IPS DF 19.7 (cell line): ENCODE measurements around the gene PLA2G4B.

Experiments used
- DNase-seq: peaks from one replicate; pipeline ENCODE4 v3.0.0-alpha.2; 2013; ENCODE audit warnings: low read depth, low spot score

The PLA2G4B gene

DNA sequence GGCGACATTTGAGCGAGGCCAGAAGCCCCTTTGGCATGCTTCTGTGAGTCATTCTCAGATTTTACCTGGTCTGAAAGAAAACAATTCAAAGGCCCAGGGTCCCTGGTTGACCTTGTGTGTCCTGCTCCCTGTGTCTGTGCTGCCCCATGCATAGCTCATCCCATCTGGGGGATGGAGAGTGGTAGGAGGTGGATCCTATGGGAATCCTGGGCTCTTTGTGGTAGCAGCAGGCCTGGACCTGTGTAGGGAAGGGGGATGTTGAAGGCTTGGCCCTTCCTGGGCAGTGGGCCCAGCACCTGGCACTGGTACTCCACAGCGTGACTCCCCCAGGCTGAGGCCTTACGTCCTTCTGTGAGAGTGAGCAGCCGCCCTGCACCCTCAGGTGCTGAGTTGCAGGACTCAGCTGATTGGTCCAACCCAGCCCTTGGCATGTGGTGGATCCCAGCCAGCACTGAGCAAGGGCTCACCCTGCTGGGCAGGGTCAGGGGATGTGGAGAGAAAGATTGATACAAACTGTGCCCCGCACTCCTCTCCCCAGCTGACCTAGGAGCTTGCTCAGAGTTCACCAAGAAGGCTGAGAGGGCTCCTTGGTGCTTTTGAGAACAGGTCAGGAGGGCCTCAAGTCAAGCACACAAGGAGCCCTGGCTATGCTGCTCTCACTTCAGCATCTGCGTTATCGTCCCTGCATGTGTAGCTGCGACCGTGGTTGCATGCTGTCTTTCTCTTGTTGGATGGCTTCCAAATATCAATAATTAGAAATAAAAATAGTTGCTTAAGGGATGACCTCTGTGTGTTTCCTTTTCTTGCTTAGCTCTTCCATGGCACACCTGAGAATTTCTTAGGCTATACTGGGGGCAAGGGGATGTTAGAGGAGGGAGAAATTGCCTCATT lies 32.1 kb upstream of the PLA2G4B start:
- no peak for DNase-seq

DNA sequence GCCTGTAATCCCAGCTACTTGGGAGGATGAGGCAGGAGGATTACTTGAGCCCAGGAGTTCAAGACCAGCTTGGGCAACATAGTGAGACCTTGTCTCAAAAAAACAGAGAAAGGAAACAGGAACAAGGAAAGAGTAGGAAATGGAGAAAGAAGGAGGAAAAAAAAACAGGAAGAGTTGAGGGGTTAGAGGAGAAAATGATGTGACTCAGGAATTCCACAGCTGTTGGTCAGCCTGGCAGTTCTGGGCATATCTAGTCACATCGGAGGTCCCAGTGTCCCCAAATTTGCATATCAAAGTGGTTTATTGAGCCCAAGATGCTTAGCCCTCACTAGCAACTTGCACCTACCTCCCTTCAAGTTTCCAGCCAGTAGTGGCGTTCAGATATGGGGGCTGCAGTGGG lies 29.5 kb upstream of the PLA2G4B start:
- DNase-seq = no peak

DNA sequence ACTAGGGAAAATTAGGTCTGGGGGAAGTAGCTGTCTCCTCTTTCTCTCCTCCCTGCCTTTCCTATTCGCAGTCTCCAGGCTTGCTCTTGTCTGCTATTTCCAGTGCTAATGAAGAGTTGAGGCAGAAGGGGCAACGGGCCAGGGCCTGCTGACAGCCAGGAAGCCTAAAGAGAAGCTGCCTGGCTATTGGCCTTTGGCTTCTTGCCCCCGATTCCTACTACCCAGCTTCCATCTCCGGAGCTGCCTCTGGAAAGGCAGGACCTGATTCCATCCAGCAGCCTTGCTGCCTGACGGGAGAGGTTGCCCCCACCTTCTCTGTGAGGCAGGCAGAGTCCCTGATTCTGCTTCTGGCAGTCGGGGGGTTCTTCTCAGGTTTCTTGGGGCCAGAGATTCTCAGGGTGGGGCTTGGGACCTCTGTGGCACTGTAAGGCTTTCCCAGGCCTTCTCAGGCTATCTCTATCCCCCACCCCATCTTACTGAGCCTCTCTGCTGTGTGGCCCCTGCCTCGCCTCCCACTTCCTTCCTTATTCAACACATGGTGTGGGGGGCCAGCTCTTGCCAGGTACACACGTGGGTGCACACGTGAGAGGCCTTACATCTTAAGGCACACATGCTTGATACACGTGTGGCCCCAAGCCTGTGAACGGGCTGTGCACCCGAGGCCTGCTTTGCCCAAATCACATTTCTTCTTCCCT lies 29.0 kb upstream of the PLA2G4B start:
- DNase-seq = no peak

DNA sequence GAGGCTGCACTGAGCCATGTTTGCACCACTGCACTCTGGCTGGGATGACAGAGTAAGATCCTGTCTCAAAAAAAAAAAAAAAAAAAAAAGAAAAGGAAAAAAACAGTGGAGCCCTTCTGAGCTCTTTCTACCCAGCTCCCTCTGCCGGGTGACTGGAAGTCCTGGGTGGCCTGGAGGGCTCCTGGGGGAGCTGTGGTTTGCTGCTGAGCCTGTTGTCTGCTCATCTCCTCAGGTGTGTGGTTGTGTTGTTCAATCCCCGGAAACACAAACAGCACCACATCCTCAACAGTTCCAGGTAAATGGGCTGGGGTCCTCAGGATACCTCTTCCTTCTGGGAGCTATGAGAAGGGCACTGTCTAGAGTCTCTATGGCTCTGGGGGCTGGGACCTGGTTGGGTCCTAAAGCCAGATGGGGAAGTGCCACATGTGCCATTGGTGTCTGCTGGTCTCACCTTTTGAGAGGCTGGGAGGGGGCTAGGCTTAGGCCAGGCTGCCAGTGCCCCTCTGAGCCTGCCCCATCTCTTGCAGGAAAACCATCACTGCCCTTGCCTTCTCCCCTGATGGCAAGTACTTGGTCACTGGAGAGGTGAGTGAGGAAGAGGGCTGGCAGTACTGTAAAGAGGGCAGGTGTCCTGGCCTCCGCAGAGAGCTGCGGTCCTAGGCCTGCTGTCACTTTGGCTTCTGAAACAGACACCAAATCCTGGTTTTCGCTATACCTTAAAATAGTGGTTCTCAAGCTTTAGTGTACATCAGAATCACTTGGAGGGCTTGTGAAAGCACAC lies 27.8 kb upstream of the PLA2G4B start:
- no peak for DNase-seq

DNA sequence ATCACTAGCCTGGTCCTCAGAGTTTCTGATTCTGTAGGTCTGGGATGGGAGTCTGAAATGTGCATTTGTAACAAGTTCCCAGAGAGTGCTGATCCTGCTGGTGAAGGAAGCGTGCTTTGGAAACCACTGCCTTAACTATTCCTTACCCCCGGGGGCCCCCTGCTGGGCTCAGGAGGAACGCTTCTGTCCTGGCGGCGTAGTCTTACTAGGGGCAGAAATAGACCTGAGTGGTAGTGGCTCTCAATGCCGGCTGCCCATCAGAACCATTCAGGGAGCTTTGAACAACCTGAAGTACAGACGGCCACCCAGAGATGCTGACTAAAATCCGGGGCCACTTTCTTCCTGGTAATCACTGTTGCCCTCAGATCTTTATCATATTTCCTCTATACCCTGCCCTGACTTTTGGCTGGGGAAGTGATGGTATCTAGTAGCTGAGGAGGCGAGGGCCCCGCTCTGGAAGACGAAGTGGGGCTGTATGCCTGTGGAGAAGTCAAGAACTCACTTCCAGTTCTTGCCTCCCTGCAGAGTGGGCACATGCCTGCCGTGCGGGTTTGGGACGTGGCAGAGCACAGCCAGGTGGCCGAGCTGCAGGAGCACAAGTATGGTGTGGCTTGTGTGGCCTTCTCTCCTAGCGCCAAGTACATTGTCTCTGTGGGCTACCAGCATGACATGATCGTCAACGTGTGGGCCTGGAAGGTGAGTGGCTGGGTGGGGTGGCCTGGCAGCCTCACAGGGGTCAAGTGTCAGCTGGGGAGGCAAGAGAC lies 27.0 kb upstream of the PLA2G4B start:
- DNase-seq = peak; percentile 48

DNA sequence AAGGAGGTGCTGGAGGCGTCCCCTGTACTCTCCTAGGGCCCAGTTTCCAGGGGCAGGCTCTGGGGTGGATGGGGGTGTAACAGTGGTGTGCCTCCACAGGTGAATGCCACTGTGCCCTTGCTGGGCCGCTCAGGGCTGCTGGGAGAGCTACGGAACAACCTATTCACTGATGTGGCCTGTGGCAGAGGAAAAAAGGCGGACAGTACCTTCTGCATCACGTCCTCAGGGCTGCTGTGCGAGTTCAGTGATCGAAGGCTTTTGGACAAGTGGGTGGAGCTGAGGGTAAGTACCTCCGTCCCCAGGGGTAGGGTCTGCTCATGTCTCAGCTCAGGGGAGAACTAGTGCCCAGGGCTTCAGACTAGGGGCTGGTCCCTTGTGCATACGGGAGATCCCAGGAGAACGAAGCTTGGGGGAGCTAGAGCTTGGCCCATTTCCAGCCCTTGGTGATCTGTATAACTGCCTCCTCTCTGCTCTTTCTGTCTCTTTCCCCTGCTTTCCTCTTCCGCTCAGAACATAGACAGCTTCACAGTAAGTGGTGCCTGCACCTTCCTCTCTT lies 25.7 kb upstream of the PLA2G4B start:
- no peak for DNase-seq

DNA sequence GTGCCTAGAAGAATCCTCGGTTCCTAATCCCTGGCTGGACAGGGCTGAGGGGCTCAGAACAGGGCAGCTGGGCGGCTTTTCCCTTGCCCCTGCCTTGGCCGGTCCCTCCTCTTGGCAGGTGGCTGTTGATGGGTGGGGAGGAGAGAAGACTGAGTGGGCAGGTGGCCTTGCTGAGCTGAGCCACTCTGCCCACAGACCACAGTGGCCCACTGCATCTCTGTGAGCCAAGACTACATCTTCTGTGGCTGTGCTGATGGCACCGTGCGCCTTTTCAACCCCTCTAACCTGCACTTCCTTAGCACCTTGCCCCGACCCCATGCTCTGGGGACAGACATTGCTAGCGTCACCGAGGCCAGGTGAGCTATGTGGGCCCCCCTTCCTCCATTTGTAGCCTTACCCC lies 25.2 kb upstream of the PLA2G4B start:
- no peak for DNase-seq

DNA sequence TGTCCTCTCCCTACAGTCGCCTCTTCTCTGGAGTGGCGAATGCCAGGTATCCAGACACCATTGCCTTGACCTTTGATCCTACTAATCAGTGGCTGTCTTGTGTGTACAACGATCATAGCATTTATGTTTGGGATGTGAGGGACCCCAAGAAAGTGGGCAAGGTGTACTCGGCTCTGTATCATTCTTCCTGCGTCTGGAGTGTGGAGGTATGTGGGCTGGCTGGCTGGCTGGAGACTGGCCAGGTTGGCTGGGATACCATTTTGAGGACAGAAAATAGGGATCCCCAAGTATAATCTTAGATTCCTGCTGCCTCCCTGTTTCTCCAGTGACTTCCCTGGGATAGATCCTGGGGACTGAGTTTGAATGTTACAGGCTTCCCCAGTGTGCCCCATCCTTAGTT lies 24.1 kb upstream of the PLA2G4B start:
- no peak for DNase-seq

DNA sequence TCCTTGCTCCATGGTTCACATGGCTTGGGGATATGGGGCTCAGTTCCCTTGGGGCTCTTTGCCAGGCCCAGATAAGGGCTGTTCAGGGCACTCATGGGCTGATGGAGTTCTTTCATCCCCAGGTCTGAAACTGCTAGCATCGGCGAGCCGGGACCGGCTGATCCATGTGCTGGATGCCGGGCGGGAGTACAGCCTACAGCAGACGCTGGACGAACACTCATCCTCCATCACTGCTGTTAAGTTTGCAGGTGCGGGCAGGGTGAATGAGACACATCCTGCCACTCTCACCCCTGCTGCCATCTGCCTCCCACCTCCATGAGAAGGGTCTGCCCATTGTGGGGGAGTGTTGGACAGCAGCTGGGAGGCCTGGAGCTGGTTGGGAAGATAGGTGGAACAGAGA lies 21.9 kb upstream of the PLA2G4B start:
- DNase-seq = no peak

DNA sequence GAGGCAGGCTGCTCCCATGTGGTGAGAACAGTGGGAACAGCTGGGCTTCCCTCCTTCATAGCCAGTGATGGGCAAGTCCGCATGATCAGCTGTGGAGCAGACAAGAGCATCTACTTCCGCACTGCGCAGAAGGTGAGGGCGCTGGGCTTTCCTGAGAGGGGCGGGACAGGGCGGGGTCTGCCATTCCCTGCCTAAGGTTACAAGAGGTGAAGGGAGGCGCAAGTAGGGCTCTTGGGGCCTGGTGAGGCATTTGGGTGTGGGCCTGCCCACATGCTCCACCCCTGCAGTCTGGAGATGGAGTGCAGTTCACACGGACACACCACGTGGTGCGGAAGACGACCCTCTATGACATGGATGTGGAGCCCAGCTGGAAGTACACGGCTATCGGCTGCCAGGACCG lies 21.3 kb upstream of the PLA2G4B start:
- no peak for DNase-seq

DNA sequence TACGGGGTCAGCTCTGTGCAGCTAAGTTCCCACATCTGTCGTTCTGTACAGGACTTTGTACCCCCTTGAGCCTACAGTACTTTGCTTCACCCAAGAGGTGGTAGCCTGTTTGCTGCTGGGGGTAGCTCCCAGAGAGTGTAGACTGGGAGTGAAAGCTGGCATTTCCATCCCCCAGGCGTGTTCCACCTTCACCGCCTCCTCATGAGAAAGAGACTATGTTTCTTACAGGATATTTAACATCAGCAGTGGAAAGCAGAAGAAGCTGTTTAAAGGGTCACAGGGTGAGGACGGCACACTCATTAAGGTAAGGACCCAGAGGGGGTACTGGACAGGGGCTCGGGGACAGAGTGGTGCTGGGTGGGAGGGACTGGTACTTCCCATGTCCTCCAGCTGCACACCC lies 20.9 kb upstream of the PLA2G4B start:
- DNase-seq = no peak

DNA sequence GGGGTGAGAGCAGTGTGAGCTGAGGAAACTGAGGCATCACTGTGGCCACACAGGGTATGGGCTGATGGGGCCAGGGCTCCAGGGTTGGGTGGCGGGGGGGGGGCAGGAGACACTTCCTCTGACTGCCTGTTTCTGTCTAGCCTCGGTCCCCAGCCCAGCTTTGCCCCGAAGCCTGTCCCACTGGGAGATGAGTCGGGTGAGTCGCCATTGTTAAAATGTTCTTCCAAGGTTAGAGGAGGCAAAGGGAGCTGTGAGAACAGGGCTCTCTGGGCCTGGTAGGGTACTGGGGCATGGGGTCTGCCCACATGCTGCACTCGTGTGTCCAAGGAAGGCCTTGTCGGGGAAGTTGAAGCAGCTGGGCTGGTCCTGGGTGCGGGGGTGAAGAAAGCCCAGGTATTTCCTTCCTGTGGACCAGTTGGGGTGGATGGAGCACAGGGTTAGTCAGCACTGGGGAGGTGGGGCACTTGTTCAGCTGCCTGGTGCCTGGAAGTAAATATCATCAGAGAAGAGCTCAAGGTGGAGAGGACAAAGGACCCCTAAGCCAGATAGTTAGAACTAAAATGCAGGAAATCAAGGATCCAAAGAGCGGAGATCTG lies 19.1 kb upstream of the PLA2G4B start:
- DNase-seq = no peak

DNA sequence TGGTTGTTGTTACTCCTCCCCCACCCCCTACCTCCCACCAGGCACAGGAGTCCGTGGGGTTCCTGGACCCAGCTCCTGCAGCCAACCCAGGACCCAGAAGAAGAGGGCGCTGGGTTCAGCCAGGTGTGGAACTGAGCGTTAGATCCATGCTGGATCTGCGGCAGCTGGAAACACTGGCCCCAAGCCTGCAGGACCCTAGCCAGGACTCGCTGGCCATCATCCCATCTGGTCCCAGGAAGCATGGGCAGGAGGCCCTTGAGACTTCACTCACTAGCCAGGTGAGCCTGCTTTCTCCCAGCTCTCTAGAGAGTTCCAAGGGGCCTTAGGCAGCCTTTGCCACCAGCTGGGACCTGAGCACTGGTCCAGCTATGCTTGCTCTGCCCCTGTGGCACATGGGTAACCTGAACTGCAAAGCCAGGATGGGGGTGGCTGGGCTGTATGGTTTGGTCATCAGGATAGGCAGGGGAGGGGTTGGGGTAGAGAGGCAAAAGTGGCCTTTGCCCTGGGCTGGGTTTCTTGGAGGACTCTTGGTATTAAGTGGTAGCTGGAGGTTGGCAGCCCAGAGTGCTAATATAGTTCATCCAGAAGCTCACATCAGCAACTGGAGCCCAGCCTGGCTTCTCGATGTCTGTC lies 17.7 kb upstream of the PLA2G4B start:
- DNase-seq = no peak

DNA sequence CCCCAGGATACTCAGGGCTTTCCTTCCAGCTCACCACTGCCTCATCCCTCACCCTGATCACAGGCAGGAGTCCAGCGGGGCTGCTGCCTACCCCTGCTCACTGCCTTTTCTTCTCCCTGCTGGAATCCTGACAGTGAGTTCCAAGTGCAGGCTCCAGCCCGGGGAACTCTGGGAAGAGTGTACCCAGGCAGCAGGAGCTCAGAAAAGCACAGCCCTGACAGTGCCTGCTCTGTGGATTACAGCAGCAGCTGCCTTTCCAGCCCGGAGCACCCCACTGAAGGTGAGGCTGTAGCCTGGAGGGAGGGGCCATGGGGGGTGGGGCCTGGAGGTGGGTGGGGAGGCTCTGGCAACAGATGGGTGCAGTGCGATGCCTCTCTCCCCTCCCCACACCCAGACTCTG lies 16.8 kb upstream of the PLA2G4B start:
- DNase-seq = no peak

DNA sequence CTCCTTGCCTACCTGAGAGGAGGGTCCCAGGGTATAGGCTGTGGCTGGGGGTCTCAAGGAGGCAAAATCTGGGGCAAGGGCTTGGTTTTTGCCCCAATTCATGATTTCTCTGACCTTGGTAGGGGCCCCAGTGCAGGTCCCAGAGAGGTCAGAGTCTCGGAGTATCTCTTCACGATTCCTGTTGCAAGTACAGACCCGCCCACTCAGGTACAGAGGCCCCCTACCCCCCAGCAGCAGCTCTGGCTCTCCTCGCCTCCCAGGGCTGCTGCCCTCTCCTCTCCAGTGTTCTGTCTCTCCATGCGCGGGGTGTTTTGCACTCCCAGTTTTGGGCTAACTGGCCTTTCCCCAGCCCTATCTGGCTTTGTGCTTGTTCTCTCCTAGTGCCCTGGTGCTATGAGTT lies 16.2 kb upstream of the PLA2G4B start:
- DNase-seq = no peak

DNA sequence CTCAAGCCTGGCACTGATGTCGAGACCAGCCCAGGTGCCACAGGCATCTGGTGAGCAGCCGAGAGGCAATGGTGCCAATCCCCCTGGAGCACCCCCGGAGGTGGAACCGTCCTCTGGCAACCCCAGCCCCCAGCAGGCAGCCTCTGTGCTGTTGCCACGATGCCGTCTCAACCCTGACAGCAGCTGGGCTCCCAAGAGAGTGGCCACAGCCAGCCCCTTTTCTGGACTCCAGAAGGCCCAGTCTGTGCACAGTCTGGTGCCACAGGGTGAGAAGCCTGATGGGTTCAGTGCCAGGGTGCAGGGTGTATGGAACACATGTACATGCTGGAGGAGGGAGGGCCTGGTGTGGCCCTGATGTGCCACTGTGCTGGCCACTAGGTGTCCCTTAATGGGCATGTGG lies 15.7 kb upstream of the PLA2G4B start:
- DNase-seq = no peak

DNA sequence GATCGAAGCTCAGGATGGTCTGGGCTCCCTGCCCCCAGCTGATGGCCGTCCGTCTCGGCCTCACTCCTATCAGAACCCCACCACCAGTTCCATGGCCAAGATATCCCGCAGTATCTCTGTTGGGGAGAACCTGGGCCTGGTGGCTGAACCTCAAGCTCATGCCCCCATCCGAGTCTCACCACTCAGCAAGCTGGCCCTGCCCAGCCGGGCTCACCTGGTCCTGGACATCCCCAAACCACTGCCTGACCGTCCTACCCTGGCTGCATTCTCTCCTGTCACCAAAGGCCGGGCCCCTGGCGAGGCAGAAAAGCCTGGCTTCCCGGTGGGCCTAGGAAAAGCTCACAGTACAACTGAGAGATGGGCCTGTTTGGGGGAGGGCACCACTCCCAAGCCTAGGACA lies 15.1 kb upstream of the PLA2G4B start:
- DNase-seq = no peak

DNA sequence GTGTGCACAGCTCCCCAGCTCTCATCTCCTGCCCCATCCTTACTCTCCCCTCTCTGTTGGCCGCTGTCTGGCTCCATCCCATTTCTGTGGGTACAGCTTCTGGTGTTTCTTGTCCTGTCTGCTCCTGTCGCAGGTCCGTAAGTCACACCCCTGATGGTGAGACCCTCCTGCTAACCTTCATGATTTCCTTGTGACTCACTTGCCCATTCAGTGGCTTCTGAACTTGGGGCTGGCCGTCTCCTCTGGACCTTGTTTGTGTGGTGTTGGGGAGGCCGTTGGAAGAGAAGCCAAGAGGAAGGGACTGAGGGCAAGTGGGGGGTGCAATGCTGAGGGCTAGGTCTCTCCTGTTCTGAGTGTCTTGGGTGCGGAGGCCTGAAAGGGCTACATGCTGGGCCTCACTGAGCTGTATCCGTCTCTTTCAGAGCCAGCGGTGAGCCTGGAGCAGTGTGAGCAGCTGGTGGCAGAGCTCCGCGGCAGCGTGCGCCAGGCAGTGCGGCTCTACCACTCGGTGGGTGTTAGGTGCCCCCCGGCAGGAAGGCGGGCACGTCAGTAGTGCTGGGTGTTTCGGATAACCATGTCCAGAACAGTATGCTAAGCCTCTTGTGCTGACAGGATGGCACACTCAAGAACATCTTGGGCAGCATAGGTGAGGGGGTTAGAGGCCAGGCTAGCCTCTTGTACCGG lies 14.4 kb upstream of the PLA2G4B start:
- DNase-seq = no peak

DNA sequence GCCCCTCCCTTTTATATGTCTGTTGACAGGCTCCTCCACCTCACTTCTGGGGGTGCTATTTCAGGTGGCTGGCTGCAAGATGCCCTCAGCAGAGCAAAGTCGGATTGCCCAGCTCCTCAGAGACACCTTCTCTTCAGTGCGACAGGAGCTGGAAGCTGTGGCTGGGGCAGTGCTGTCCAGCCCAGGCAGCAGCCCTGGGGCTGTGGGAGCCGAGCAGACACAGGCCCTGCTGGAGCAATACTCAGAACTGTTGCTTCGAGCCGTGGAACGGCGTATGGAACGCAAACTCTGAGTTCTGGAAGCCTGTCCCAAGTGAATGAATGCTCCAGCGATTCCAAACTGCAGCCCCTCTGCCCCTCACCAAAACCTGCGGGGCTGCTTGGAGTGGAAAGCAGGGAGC lies 13.5 kb upstream of the PLA2G4B start:
- DNase-seq = no peak
